GM15510 (cell line): ENCODE data around the gene PIF1.

ENCODE experiments used
- POLR2A ChIP-seq: IDR thresholded peaks from 3 replicates; pipeline ENCODE4 v1.6.1; 2011; ENCODE audit warnings: borderline replicate concordance; ENCODE audit not compliant: insufficient read length; ENCODE audit errors: extremely low read depth

Gene PIF1

GRCh38 chr15:64825431-64826294 is at the start of gene PIF1:
Gene PIF1 (minus strand): TSS chr15:64825647. CDS start chr15:64824335, 1,312 bp downstream.
- TF ChIP-seq POLR2A = peak; percentile 75

DNA sequence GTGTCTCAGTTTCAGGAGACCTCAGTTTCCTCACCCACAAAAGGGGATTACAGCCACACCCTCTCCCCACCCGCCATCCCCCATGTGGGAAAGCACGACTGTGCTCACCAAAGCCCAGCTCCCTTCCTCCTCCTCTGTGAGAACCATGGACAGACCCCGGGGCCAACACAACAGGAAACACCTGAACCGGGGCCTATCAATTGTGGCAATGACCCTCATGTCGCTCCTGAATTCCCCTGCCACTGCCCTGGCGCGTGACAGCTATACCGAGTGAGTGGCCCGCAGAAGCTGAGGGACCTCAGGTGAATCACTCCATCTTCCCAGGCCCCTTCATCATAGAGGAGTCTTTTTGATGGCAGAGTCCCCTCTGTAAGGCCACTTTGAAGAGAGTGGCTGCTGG is 44.9 kb upstream of the PIF1 start:
- no peak for TF ChIP-seq POLR2A

DNA sequence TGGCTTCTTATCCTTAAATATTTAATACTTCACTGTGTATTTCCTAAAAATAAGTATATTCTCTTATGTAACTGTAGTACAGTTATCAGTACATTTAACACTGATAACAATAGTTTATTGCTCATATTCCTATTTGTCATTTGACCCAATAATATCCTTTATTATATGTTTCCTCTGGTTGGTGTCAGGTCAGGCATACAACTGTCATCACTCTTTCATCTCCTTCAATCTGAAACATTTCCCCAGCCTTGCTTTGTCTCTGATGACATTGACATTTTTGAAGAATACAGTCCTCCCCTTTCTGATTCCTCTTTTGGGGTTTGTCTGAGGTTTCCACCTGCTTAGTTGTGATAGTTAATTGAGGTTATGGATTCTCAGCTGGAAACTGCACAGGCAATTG is 44.1 kb upstream of the PIF1 start:
- TF ChIP-seq POLR2A = no peak

GRCh38 chr15:64865998-64866520 is 40.6 kb upstream of the PIF1 start:
- no peak for TF ChIP-seq POLR2A

GRCh38 chr15:64865126-64865997 is 39.9 kb upstream of the PIF1 start:
- TF ChIP-seq POLR2A = no peak

DNA sequence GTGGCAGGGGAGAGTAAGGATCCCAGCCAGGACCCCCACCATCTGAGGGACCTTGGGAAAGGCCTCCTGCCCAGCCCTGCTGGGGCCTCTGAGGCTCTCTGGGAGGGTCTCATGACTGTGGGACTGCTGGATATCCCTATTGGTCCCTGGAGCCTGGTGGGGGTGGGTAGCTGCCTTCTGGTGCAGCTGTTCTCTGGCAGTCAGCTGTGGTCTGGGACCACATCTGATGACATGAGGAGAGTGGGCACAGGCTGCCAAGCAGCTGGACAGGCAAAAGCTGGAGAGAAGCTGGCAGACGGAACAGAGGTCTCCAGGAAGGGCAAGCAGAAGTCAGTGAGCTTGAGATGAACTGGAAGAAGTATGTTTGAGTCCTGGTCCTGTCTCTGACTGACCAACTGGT is 38.6 kb upstream of the PIF1 start:
- TF ChIP-seq POLR2A = no peak

DNA sequence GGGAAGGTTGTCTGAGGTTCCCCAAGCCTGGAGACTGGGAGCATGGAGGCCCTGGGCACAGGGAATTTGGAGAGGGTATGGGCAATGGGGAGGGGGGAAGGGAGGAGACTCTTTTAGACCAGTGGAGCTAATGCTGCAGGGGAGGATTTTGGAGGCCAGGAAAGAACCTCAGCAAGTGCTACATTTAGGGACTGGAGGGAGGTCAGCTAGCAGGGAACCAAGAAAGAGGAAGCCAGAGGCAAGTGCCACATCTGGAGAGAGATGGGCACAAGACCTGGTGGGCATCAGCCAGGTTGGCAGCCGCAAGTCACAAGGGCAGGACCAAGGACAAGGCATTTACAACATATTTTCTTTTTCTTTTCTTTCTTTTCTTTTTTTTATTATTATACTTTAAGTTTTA is 37.0 kb upstream of the PIF1 start:
- TF ChIP-seq POLR2A = no peak

DNA sequence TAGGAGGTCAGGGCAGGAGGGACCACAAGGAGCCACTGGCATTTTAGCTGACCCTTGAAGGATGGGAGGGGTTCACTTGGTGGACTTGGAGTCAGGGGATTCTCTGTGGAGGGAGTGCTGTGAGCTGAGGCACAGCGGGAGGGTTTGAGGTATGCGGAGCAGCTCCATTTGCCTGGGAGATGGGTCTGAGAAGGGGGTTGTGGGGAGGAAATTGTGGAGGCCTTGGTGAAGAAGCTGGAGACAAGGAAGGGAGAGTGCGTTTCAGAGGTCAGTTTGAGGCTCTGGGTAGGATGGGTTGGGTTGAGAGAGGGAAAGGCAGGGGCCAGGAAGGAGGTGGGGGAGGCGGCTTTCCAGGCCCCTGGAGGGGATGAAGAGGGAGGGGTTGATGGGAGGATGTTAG is 36.5 kb upstream of the PIF1 start:
- TF ChIP-seq POLR2A = no peak

- no peak for TF ChIP-seq POLR2A
Observed at GRCh38 chr15:64861331-64861730, 35.9 kb upstream of the PIF1 start.

DNA sequence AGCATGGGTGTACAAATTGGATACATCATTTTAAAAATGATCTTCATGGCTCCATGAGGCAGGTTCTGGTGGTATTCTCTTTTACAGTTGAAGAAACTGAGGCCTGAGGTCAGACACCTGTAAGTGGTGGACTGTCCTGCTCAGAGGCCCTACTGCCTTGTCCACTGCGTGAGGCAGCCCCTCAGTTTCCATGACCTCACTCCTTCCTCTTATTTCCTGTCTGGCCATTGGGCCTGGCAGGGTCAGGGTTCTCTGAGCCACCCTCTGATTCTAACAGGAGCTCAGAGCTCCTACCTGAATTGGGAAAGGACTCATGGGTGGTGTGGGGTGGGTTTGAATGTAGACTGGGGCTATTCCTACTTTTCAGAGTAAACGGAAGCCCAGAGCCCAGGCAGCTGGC is 33.8 kb upstream of the PIF1 start:
- TF ChIP-seq POLR2A = no peak

DNA sequence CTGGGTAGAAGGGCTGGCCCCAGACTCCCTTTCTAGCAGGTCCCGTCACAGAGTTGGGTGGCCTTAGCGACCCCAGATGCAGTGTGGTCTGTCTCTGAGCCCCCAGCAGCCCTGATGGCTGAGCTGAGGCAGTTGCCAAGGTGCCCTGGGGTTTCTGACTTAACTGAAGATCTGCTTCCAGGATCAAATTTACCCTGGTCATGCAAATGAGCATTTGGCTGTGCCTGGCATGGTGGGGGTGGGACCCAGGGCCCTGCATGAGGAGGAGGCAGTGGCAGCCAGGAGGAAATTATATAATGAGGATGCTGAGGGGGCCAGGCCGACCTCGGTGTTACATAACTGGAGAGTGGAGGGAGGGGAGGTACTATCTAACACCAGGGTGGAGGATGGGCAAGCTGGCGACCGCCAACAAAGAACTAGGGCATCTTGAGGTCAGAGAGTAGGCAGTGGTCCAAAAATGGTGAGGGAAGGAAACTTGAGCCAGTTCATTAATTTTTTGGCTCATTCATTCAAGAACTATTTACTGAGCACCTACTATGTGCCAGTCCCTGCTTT is 32.7 kb upstream of the PIF1 start:
- TF ChIP-seq POLR2A = no peak

GRCh38 chr15:64857421-64857820 is 32.0 kb upstream of the PIF1 start:
- no peak for TF ChIP-seq POLR2A

GRCh38 chr15:64856429-64857145 is 31.1 kb upstream of the PIF1 start:
- TF ChIP-seq POLR2A = no peak

GRCh38 chr15:64855205-64855975 is 29.9 kb upstream of the PIF1 start:
- no peak for TF ChIP-seq POLR2A
